Panc1 (cell line): ENCODE results near the gene RRH. TPM values are rescaled to one million over a fixed set of nuclear protein-coding genes. Genes with fewer than 3 reads are reported as not detected.

Experiments
- ATAC-seq: fragments of 200-7000 bp; cut with Tn5 transposase; 2 replicates; pipeline ENCODE4 v1.9.1; 2020; ENCODE audit warnings: mild to moderate bottlenecking, moderate library complexity
- BruUV-seq: library from RNA; stranded (reverse); fragments of 400-500 nt; replicated peaks from 2 replicates; lab custom pipeline; 2021; lab: Mats Ljungman, UMichigan
- CTCF ChIA-PET: fragments of 300-600 bp; sonication (Branson Sonifier 250); formaldehyde crosslinking; loops from one replicate; lab custom pipeline; 2022; ENCODE audit warnings: antibody characterized with exemption; lab: Charles Lee
- POLR2A ChIA-PET: fragments of 300-600 bp; sonication (Branson Sonifier 250); formaldehyde crosslinking; loops from one replicate; lab custom pipeline; 2022; ENCODE audit warnings: antibody characterized with exemption; lab: Charles Lee
- DNase-seq: peaks from one replicate; pipeline ENCODE4 v3.0.0-alpha.2; 2010; ENCODE audit warnings: low read depth, low spot score
- H3K27ac ChIP-seq: 2 replicates; pipeline ENCODE4 v1.5.1; 2011; ENCODE audit warnings: mild to moderate bottlenecking, low read length, inconsistent platforms
- H3K27me3 ChIP-seq: fragments of 200-500 bp; sonication (Bioruptor generic); 2 replicates; pipeline ENCODE4 v1.6.0; 2014; ENCODE audit warnings: low read length, inconsistent platforms; ENCODE audit not compliant: control insufficient read depth, insufficient read depth
- H3K36me3 ChIP-seq: fragments of 200-500 bp; sonication (Bioruptor generic); 2 replicates; pipeline ENCODE4 v1.5.1; 2014; ENCODE audit warnings: inconsistent platforms, mild to moderate bottlenecking, low read length, moderate library complexity; ENCODE audit not compliant: control insufficient read depth, insufficient read depth
- H3K4me1 ChIP-seq: 2 replicates; pipeline ENCODE4 v1.5.1; 2011; ENCODE audit warnings: inconsistent platforms, mild to moderate bottlenecking, low read length, moderate library complexity; ENCODE audit not compliant: control insufficient read depth, insufficient read depth
- H3K4me3 ChIP-seq, 2 experiments: 2 replicates each; pipeline ENCODE4 v1.5.1; 2011 to 2012; ENCODE audit warnings: low read depth in 2 of 2, low read length in 2 of 2, mild to moderate bottlenecking in 2 of 2, inconsistent platforms in 1 of 2, moderate library complexity in 1 of 2
- H3K9me3 ChIP-seq: fragments of 200-500 bp; sonication (Bioruptor generic); 2 replicates; pipeline ENCODE4 v1.5.1; 2014; ENCODE audit warnings: low read depth, mild to moderate bottlenecking, inconsistent platforms, low read length, moderate library complexity; ENCODE audit not compliant: control insufficient read depth, insufficient read depth
- POLR2AphosphoS5 ChIP-seq: IDR thresholded peaks from 2 replicates; pipeline ENCODE4 v1.6.1; 2012; ENCODE audit warnings: mild to moderate bottlenecking, low read depth, low read length, moderate library complexity
- SIN3A ChIP-seq: IDR thresholded peaks from 2 replicates; pipeline ENCODE4 v1.6.1; 2012; ENCODE audit warnings: low read depth, mild to moderate bottlenecking, low read length, moderate library complexity, borderline replicate concordance; ENCODE audit not compliant: insufficient read depth
- TCF7L2 ChIP-seq: IDR thresholded peaks from 2 replicates; pipeline ENCODE4 v1.6.1; 2011; ENCODE audit warnings: mild to moderate bottlenecking, low read depth, low read length, inconsistent platforms
- in situ Hi-C: cut with HindIII; loops from 2 replicates; pipeline ENCODE4 v1.10.0; 2016; ENCODE audit warnings: low sequenced_read_pairs, low pct_unique_long_range_greater_than_20kb
- intact Hi-C: fragments of 100-400 bp; cut with micrococcal nuclease; formaldehyde crosslinking; loops from one replicate; pipeline ENCODE4 v1.10.0; 2022; ENCODE audit not compliant: unreplicated experiment
- total RNA-seq: library from RNA; stranded (reverse); gene quantifications from one replicate; pipeline ENCODE4 v1.2.1, GENCODE V29; 2021; ENCODE audit not compliant: unreplicated experiment
- TF ChIP-seq, protein P1 (sequence below): fragments of 450-650 bp; IDR thresholded peaks from 2 replicates; pipeline ENCODE4 v1.5.1; 2017; ENCODE audit warnings: mild to moderate bottlenecking
- TF ChIP-seq, protein P2 (sequence below), 2 experiments: IDR thresholded peaks; 2 replicates each; pipeline ENCODE4 v1.6.1; 2011 to 2012; ENCODE audit warnings: low read depth in 2 of 2, control low read depth in 1 of 2, low read length in 1 of 2, mild to moderate bottlenecking in 1 of 2, moderate library complexity in 1 of 2; ENCODE audit not compliant: insufficient read depth in 1 of 2

Gene RRH
- total RNA-seq, 1 experiment from 2014 or later, result 0.15 TPM

DNA sequence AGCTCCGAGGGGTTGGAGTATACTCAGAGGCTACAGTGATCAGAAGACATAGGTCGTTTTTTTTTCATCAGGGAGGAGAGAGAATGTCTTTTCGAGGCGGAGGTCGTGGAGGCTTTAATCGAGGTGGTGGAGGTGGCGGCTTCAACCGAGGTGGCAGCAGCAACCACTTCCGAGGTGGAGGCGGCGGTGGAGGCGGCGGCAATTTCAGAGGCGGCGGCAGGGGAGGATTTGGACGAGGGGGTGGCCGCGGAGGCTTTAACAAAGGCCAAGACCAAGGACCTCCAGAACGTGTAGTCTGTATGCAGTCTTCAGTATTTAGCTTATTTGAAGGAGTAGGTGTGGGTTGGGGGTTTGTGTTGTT is 11.7 kb upstream of the RRH start:
- ChIA-PET POLR2A (interaction anchor here (0.7 kb wide), 1 partner anchor 1024 kb away, joined by 3 read pairs; no protein-coding TSS in a partner anchor), CTCF (no interaction called here)
- in situ Hi-C loops (no loop called here), intact Hi-C loops (loop anchor here (10.0 kb wide), 1 partner anchor 391 kb away; no protein-coding TSS in a partner anchor)
- Histone ChIP-seq H3K4me3 (peak overlapping the region; percentile 97 to 99), H3K4me1 (peaks cover 5% of the 10 kb centered on the region; the same call in 1 of the 2 replicates), H3K36me3 (peaks cover 16% of the 10 kb centered on the region), H3K27me3 (no peaks in the 10 kb centered on the region), H3K9me3 (no peaks in the 10 kb centered on the region), H3K27ac (peak overlapping the region; percentile 92)
- no TSS peak for BruUV-seq
- ATAC-seq (no peak), DNase-seq (no peak)
- TF ChIP-seq SIN3A (no peak), POLR2AphosphoS5 (no peak), TCF7L2 (no peak)
- TF ChIP-seq, protein P1, sequence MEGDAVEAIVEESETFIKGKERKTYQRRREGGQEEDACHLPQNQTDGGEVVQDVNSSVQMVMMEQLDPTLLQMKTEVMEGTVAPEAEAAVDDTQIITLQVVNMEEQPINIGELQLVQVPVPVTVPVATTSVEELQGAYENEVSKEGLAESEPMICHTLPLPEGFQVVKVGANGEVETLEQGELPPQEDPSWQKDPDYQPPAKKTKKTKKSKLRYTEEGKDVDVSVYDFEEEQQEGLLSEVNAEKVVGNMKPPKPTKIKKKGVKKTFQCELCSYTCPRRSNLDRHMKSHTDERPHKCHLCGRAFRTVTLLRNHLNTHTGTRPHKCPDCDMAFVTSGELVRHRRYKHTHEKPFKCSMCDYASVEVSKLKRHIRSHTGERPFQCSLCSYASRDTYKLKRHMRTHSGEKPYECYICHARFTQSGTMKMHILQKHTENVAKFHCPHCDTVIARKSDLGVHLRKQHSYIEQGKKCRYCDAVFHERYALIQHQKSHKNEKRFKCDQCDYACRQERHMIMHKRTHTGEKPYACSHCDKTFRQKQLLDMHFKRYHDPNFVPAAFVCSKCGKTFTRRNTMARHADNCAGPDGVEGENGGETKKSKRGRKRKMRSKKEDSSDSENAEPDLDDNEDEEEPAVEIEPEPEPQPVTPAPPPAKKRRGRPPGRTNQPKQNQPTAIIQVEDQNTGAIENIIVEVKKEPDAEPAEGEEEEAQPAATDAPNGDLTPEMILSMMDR, result no peak

DNA sequence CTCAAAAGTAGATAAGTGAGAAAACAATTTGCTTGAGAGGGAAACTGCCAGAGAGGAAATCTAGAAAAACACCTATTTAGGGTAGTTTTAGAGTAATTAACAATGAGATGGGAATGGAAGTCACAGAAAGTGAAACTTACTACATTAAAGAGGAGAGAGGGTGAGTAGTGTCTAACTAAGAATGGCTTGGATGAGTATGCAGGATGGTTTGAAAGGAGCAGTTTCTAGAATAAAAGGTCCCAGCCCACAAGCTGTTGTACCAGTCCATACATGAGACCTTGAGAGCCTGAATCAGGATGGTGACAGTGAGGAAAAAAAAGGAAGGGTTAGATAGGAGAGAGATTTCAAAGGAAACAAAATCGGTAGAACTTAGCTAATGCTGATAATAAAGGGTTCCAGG is 10.9 kb upstream of the RRH start:
- intact Hi-C loops, result loop anchor here (10.0 kb wide), 1 partner anchor 392 kb away; no protein-coding TSS in a partner anchor
- H3K4me3 ChIP-seq, result peak overlapping the region; percentile 97 to 99
- ChIA-PET POLR2A (interaction anchor here (0.7 kb wide), 1 partner anchor 1025 kb away, joined by 3 read pairs; no protein-coding TSS in a partner anchor), CTCF (no interaction called here)
- DNase-seq (no peak), ATAC-seq (no peak)
- no peaks in the 10 kb centered on the region for H3K9me3 ChIP-seq
- BruUV-seq, result no TSS peak
- H3K27ac ChIP-seq, result peak overlapping the region; percentile 92; the same call in 1 of the 2 replicates
- no peak for TF ChIP-seq TCF7L2
- TF ChIP-seq POLR2AphosphoS5, result no peak
- TF ChIP-seq SIN3A, result no peak
- TF ChIP-seq, protein P2, sequence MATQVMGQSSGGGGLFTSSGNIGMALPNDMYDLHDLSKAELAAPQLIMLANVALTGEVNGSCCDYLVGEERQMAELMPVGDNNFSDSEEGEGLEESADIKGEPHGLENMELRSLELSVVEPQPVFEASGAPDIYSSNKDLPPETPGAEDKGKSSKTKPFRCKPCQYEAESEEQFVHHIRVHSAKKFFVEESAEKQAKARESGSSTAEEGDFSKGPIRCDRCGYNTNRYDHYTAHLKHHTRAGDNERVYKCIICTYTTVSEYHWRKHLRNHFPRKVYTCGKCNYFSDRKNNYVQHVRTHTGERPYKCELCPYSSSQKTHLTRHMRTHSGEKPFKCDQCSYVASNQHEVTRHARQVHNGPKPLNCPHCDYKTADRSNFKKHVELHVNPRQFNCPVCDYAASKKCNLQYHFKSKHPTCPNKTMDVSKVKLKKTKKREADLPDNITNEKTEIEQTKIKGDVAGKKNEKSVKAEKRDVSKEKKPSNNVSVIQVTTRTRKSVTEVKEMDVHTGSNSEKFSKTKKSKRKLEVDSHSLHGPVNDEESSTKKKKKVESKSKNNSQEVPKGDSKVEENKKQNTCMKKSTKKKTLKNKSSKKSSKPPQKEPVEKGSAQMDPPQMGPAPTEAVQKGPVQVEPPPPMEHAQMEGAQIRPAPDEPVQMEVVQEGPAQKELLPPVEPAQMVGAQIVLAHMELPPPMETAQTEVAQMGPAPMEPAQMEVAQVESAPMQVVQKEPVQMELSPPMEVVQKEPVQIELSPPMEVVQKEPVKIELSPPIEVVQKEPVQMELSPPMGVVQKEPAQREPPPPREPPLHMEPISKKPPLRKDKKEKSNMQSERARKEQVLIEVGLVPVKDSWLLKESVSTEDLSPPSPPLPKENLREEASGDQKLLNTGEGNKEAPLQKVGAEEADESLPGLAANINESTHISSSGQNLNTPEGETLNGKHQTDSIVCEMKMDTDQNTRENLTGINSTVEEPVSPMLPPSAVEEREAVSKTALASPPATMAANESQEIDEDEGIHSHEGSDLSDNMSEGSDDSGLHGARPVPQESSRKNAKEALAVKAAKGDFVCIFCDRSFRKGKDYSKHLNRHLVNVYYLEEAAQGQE (IDR thresholded peaks at IDR 0.05; ENCODE audit: insufficient read depth in 1 of 2, low read depth in 2 of 2, low read length in 1 of 2), result no peak
- peaks cover 19% of the 10 kb centered on the region for H3K36me3 ChIP-seq
- H3K4me1 ChIP-seq, result peaks cover 5% of the 10 kb centered on the region; the same call in 1 of the 2 replicates
- no peaks in the 10 kb centered on the region for H3K27me3 ChIP-seq
- in situ Hi-C loops, result no loop called here

DNA sequence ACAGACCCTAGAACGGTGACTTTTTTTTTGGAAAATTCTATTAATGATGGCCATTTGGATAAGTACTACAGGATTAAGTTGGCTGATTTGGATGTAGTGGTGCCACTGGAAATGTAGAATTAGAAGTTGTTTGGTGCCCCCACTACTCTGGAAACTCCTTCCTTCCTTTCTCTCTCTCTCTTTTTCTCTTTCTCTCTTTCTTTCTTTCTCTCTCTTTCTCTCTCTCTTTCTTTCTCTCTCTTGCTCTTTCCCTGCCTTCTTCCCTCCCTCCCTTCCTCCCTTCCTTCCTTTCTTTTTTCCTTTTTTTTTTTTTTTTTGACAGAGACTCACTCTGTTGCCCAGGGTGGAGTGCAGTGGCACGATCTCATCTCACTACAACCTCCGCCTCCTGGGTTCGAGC is 9.5 kb upstream of the RRH start:
- POLR2A ChIA-PET, result no interaction called here
- H3K36me3 ChIP-seq, result peaks cover 28% of the 10 kb centered on the region
- intact Hi-C loops (loop anchor here (10.0 kb wide), 1 partner anchor 393 kb away; no protein-coding TSS in a partner anchor), in situ Hi-C loops (no loop called here)
- ATAC-seq (no peak), DNase-seq (no peak)
- no peaks in the 10 kb centered on the region for H3K9me3 ChIP-seq
- H3K27me3 ChIP-seq, result no peaks in the 10 kb centered on the region
- H3K4me3 ChIP-seq, result no peak overlapping the region
- TF ChIP-seq POLR2AphosphoS5 (no peak), TCF7L2 (no peak), SIN3A (no peak)
- TF ChIP-seq, protein P1, result no peak
- TF ChIP-seq, protein P2 (IDR thresholded peaks at IDR 0.05; ENCODE audit: insufficient read depth in 1 of 2, low read depth in 2 of 2, low read length in 1 of 2), result no peak
- BruUV-seq, result no TSS peak
- no peak overlapping the region for H3K27ac ChIP-seq
- peaks cover 5% of the 10 kb centered on the region; the same call in 1 of the 2 replicates for H3K4me1 ChIP-seq
- CTCF ChIA-PET, result no interaction called here
